ENCODE measurements around the gene RHOT2.

RHOT2 gene

GRCh38 chr16:684071-684794 is 16.3 kb downstream of the RHOT2 start, which contains the start of gene JMJD8:
TSS of gene JMJD8 (minus strand) at chr16:684334. CDS start at chr16:684319, 15 bp downstream.
- DNase-seq = peak; percentile 89
- Histone ChIP-seq H3K27me3 (replicated peaks) (no peaks in the 10 kb centered on the region), H3K4me3 (ENCODE audit: low read depth, low read length) (peak within 1 kb of the TSS; percentile 60), H3K36me3 (replicated peaks) (peaks cover 25% of the 10 kb centered on the region), H3K27ac (peak within 1 kb of the TSS; percentile 24)
- TF ChIP-seq, protein P1, sequence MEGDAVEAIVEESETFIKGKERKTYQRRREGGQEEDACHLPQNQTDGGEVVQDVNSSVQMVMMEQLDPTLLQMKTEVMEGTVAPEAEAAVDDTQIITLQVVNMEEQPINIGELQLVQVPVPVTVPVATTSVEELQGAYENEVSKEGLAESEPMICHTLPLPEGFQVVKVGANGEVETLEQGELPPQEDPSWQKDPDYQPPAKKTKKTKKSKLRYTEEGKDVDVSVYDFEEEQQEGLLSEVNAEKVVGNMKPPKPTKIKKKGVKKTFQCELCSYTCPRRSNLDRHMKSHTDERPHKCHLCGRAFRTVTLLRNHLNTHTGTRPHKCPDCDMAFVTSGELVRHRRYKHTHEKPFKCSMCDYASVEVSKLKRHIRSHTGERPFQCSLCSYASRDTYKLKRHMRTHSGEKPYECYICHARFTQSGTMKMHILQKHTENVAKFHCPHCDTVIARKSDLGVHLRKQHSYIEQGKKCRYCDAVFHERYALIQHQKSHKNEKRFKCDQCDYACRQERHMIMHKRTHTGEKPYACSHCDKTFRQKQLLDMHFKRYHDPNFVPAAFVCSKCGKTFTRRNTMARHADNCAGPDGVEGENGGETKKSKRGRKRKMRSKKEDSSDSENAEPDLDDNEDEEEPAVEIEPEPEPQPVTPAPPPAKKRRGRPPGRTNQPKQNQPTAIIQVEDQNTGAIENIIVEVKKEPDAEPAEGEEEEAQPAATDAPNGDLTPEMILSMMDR (IDR thresholded peaks at IDR 0.05; ENCODE audit: low read depth, low read length, missing control alignments) = no peak
- in situ Hi-C loops (cut with HindIII; ENCODE audit: low pct_ligation_motif_present, low sequenced_read_pairs) = no loop called here

DNA sequence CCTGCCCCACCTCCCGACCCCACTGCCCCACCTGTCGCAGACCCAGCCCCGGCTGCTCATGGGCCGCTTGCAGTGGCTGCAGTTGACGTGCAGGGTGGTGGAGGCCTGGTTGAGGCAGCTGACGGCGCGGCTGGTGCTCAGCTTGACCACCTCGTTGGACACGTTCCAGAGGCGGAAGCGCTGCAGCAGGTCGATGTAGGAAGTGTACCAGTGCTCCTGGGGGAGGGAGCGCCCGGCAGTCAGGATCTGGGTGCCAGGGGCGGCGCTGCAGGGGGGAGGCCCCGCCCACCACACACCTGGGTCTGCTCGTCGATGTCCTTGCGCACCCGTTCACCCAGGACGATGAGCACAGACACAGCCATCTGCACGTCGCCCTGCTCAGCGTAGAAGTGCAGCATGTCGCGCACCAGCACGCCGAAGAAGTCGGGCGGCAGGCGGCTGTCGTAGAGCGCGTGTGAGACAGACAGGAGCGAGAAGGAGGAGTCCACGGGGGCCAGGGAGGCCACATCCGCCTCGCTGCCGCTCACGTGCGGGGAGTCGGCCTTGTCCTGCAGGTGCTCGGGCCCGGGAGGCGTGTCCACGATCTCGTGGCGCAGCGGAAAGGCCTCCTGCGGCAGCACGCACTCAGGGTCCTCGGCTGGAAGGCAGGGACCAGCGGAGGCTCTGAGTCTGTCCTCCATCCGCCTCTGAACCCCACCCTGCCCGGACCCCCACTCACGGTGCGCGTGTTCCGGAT is 17.2 kb downstream of the RHOT2 start:
- TF ChIP-seq, protein P1 (IDR thresholded peaks at IDR 0.05; ENCODE audit: low read depth, low read length, missing control alignments) = no peak
- H3K36me3 ChIP-seq (replicated peaks) = peaks cover 25% of the 10 kb centered on the region
- no peaks in the 10 kb centered on the region for H3K27me3 ChIP-seq (replicated peaks)
- in situ Hi-C loops (cut with HindIII; ENCODE audit: low pct_ligation_motif_present, low sequenced_read_pairs) = no loop called here
- no peak overlapping the region for H3K27ac ChIP-seq
- H3K4me3 ChIP-seq (ENCODE audit: low read depth, low read length) = no peak overlapping the region
- DNase-seq = no peak

- H3K4me3 ChIP-seq (ENCODE audit: low read depth, low read length) = no peak overlapping the region
- TF ChIP-seq, protein P1 (IDR thresholded peaks at IDR 0.05; ENCODE audit: low read depth, low read length, missing control alignments) = peak; percentile 61
- H3K27ac ChIP-seq = no peak overlapping the region
- DNase-seq = no peak
- in situ Hi-C loops (cut with HindIII; ENCODE audit: low pct_ligation_motif_present, low sequenced_read_pairs) = no loop called here
- no peaks in the 10 kb centered on the region for H3K27me3 ChIP-seq (replicated peaks)
- peaks cover 25% of the 10 kb centered on the region for H3K36me3 ChIP-seq (replicated peaks)
Measured at GRCh38 chr16:685967-686366, 18.0 kb downstream of the RHOT2 start.

- no peak overlapping the region for H3K27ac ChIP-seq
- TF ChIP-seq, protein P1 (IDR thresholded peaks at IDR 0.05; ENCODE audit: low read depth, low read length, missing control alignments) = no peak
- peaks cover 23% of the 10 kb centered on the region for H3K36me3 ChIP-seq (replicated peaks)
- no peaks in the 10 kb centered on the region for H3K27me3 ChIP-seq (replicated peaks)
- DNase-seq = no peak
- H3K4me3 ChIP-seq (ENCODE audit: low read depth, low read length) = no peak overlapping the region
- in situ Hi-C loops (cut with HindIII; ENCODE audit: low pct_ligation_motif_present, low sequenced_read_pairs) = no loop called here
Measured at GRCh38 chr16:686459-687260, 18.7 kb downstream of the RHOT2 start.

DNA sequence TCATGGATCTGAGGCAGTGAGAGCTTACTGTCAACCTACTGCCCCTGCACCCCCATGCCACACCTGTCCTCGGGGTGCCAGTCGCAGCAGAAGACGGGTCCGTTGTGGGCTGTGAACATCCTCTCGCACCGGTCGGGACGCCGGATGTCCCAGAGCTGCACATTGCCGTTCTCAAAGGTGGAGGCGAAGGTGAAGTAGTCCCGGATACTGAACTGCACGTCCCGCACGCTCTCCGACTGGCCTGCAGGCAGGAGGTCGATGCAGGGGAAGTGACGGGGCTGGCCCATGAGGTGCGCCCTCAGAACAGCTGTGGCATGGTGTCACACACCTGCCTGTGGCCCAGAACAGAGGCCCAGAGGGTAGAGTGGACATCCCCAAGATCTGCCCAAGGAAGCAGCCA is 19.6 kb downstream of the RHOT2 start:
- no peak for DNase-seq
- no peak overlapping the region for H3K4me3 ChIP-seq (ENCODE audit: low read depth, low read length)
- in situ Hi-C loops (cut with HindIII; ENCODE audit: low pct_ligation_motif_present, low sequenced_read_pairs) = no loop called here
- peaks cover 15% of the 10 kb centered on the region for H3K36me3 ChIP-seq (replicated peaks)
- TF ChIP-seq, protein P1 (IDR thresholded peaks at IDR 0.05; ENCODE audit: low read depth, low read length, missing control alignments) = no peak
- no peak overlapping the region for H3K27ac ChIP-seq
- H3K27me3 ChIP-seq (replicated peaks) = no peaks in the 10 kb centered on the region

All from brain microvascular endothelial cell (primary cell).